Gastrocnemius medialis (tissue), 4 donors: ENCODE measurements around the gene UTF1. TPM values are rescaled to one million over a fixed set of nuclear protein-coding genes. Genes with fewer than 3 reads are reported as not detected.

Source experiments
- ATAC-seq, 2 donors: fragments of 150-250 bp; one replicate each; pipeline ENCODE4 v1.9.1; 2016
- DNase-seq, 2 donors: peaks; one replicate each; pipeline ENCODE4 v3.0.0-alpha.2; 2019
- H3K27ac ChIP-seq, 4 donors: fragments of 200-600 bp; sonication (generic); 1 replicate in 1 of 4; 2 replicates in 3 of 4; pipeline ENCODE4 v1.5.1; 2016 to 2018; ENCODE audit warnings: mild to moderate bottlenecking in 2 of 4, moderate library complexity in 1 of 4
- H3K27me3 ChIP-seq, 3 donors: fragments of 200-600 bp; sonication (generic) in 2 of 3; 1 replicate in 1 of 3; 2 replicates in 2 of 3; pipeline versions ENCODE4 v1.5.1 to v1.6.0; 2016 to 2019; ENCODE audit warnings: mild to moderate bottlenecking in 1 of 3, moderate library complexity in 1 of 3
- H3K36me3 ChIP-seq, 2 donors: fragments of 200-600 bp; sonication (generic) in 1 of 2; one replicate each; pipeline ENCODE4 v1.5.1; 2017 to 2018
- H3K4me1 ChIP-seq, 2 donors: fragments of 200-600 bp; sonication (generic) in 1 of 2; one replicate each; pipeline ENCODE4 v1.5.1; 2016 to 2017; ENCODE audit warnings: mild to moderate bottlenecking in 2 of 2
- H3K4me3 ChIP-seq, 4 donors: fragments of 200-600 bp; sonication (generic) in 3 of 4; 1 replicate in 1 of 4; 2 replicates in 3 of 4; pipeline ENCODE4 v1.5.1; 2016 to 2019; ENCODE audit warnings: mild to moderate bottlenecking in 2 of 4
- H3K9me3 ChIP-seq, 3 donors: fragments of 200-600 bp; sonication (generic) in 2 of 3; 1 replicate in 1 of 3; 2 replicates in 2 of 3; pipeline ENCODE4 v1.5.1; 2016 to 2019
- POLR2A ChIP-seq, 2 donors: fragments of 450-650 bp; IDR thresholded peaks; one replicate each; pipeline ENCODE4 v1.6.1; 2017; ENCODE audit warnings: antibody characterized with exemption in 2 of 2, mild to moderate bottlenecking in 2 of 2, moderate library complexity in 2 of 2
- in situ Hi-C, 4 donors: fragments of 200-750 bp; cut with MboI; loops; one replicate each; pipeline versions ENCODE4 v1.15.0 to v1.8.0; 2017; ENCODE audit warnings: low sequenced_read_pairs in 4 of 4
- intact Hi-C: fragments of 100-400 bp; cut with DNase I; formaldehyde crosslinking; loops from one replicate; pipeline ENCODE4 v1.15.1; 2023; ENCODE audit warnings: low total_unique reads
- total RNA-seq, 4 donors: library from RNA; depleted of rRNA; stranded (reverse); fragments of >200 nt; gene quantifications; one replicate each; pipeline versions ENCODE4 v1.1.0 to v1.2.3, GENCODE V29; 2016
- TF ChIP-seq, protein P1 (sequence below), 5 experiments: fragments of 450-650 bp in 3 of 5; fragments of 200-600 bp in 2 of 5; sonication (generic) in 2 of 5; IDR thresholded peaks in 4 of 5; conservative IDR thresholded peaks in 1 of 5; 1 replicate in 4 of 5; 2 replicates in 1 of 5; pipeline ENCODE4 v1.5.1; 2016 to 2019; ENCODE audit warnings: antibody characterized with exemption in 5 of 5, mild to moderate bottlenecking in 3 of 5, moderate library complexity in 3 of 5

Gene UTF1
- total RNA-seq, 4 donors from 2014 or later = not detected

DNA sequence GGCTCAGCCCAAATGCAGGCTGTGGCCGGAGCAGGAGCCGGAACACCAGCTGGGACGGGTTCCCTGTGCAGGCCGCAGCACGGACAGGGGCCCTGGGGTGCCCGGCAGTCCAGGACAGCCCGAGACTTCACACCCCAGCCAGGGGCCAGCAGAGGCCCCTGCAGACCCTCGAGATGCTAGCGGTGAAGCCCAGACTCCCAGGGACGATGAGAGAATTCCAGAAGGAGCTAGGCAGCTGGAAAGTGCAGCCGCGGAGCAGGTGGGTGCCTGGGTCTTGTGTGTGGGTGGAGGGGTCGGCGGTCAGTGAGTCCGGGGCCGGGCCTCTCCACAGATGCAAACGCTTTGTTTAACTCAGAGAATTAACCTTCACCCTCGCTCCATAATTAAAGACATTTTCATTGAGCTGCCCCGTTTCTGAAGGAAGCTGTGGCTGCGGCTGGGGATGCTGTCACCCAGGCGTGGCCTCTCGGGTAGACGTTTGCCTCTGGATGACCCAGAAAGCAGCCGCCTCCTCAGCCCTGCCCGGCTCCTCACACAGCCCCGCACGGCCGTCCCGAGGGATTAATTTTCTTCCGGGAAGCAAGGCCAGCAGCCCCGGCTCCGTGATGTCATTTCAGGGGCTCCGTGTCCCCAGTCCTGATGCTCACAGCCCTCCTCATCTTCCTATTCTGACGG lies 43.5 kb upstream of the UTF1 start:
- no peak for ATAC-seq
- no peaks in the 10 kb centered on the region for H3K36me3 ChIP-seq
- DNase-seq = no peak
- no peak overlapping the region for H3K4me3 ChIP-seq
- TF ChIP-seq, protein P1, sequence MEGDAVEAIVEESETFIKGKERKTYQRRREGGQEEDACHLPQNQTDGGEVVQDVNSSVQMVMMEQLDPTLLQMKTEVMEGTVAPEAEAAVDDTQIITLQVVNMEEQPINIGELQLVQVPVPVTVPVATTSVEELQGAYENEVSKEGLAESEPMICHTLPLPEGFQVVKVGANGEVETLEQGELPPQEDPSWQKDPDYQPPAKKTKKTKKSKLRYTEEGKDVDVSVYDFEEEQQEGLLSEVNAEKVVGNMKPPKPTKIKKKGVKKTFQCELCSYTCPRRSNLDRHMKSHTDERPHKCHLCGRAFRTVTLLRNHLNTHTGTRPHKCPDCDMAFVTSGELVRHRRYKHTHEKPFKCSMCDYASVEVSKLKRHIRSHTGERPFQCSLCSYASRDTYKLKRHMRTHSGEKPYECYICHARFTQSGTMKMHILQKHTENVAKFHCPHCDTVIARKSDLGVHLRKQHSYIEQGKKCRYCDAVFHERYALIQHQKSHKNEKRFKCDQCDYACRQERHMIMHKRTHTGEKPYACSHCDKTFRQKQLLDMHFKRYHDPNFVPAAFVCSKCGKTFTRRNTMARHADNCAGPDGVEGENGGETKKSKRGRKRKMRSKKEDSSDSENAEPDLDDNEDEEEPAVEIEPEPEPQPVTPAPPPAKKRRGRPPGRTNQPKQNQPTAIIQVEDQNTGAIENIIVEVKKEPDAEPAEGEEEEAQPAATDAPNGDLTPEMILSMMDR (IDR thresholded peaks at IDR 0.05 in 4 of 5, conservative IDR thresholded peaks at IDR 0.05 in 1 of 5) = no peak
- no peak for TF ChIP-seq POLR2A (IDR thresholded peaks at IDR 0.05)
- intact Hi-C loops (no loop called here), in situ Hi-C loops (no loop called here)
- no peaks in the 10 kb centered on the region for H3K9me3 ChIP-seq
- no peaks in the 10 kb centered on the region for H3K4me1 ChIP-seq
- H3K27me3 ChIP-seq = peaks cover 14 to 22% (median 16%) of the 10 kb centered on the region in 3 donors
- H3K27ac ChIP-seq = no peak overlapping the region

DNA sequence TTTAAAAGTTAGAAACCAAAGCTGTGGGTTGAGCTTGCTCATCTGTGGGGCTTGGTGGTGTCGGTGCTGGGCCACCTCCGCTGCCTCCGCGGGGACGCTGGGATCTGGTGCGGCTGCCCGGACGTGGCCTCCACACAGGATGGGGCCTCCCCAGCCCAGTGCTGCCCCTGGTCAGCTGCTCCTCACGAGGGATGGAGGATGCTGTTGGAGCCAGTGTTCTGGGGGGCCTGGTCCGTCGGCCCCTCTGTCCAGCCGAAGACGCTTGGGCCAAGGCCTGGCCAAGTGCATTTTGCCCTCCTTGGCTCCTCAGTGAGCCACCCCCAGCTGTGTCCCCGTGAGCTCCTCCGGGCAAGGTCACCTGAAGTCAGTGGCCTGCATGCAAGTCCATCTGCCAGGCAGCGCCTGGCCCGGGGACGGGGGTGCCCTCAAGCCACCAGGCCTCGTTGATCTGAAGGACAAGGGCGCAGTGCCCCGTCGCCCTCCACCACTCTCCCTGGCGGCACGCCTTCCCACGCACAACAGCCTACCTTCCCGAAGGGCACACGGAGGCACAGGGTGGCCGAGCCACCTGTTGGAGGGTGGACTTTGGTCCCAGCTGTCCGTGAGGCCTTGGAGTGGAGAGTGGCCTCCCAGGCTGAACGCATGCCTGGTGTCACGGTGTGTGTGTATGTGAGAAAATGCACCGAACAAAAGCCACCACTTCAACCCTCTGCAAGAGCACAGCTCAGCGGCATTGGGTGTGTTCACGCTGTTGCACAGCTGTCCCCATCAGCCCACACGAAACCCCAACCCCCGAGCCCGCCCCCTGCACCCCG lies 42.7 kb upstream of the UTF1 start:
- TF ChIP-seq POLR2A (IDR thresholded peaks at IDR 0.05) = no peak
- TF ChIP-seq, protein P1 (IDR thresholded peaks at IDR 0.05 in 4 of 5, conservative IDR thresholded peaks at IDR 0.05 in 1 of 5) = no peak
- Histone ChIP-seq H3K9me3 (no peaks in the 10 kb centered on the region), H3K4me3 (no peak overlapping the region), H3K36me3 (no peaks in the 10 kb centered on the region), H3K27me3 (peaks cover 14 to 22% (median 16%) of the 10 kb centered on the region in 3 donors), H3K4me1 (no peaks in the 10 kb centered on the region), H3K27ac (no peak overlapping the region)
- ATAC-seq (no peak), DNase-seq (no peak)
- in situ Hi-C loops (no loop called here), intact Hi-C loops (no loop called here)

DNA sequence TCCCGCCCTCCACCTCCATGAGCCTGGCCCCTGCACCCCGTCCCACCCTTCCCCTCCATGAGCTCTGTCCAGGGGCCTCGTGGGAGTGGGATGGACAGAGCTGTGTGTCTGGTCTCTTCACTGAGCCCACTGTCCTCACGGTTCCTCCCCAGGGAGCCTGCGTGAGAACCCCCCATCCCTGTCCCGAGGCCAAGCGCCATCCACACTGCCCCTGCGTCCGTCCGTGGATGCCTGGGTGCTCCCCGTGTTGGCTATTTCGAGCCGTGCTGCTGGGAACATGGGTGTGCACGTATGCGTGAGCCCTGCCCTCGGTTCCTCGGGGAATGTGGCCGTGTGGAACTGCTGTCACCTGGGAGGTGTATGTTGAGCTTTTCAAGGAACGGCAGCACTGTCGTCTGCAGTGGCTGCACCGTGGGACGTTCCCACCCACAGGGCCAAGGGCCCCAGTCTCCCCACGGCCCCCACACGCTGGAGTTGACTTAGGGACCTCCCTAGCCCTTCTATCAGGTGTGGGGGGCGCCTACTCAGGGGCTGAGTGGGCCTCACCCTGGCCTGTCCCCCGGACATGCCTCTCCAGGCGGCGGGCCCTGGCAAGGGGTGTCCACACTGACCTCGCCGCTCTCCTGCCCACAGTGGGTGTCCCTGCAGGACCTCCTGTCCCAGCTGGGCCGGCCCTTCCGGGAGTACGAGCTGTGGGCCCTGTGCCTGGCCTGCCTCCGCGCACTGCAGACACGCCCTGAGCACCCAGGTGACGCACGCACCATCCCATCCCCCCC lies 41.9 kb upstream of the UTF1 start:
- H3K27me3 ChIP-seq = peaks cover 14 to 22% (median 16%) of the 10 kb centered on the region in 3 donors
- ATAC-seq = no peak
- DNase-seq = no peak
- no peak for TF ChIP-seq POLR2A (IDR thresholded peaks at IDR 0.05)
- TF ChIP-seq, protein P1 (IDR thresholded peaks at IDR 0.05 in 4 of 5, conservative IDR thresholded peaks at IDR 0.05 in 1 of 5) = no peak
- H3K9me3 ChIP-seq = no peaks in the 10 kb centered on the region
- in situ Hi-C loops (no loop called here), intact Hi-C loops (no loop called here)
- no peaks in the 10 kb centered on the region for H3K36me3 ChIP-seq
- no peak overlapping the region for H3K27ac ChIP-seq
- H3K4me1 ChIP-seq = no peaks in the 10 kb centered on the region
- no peak overlapping the region for H3K4me3 ChIP-seq

DNA sequence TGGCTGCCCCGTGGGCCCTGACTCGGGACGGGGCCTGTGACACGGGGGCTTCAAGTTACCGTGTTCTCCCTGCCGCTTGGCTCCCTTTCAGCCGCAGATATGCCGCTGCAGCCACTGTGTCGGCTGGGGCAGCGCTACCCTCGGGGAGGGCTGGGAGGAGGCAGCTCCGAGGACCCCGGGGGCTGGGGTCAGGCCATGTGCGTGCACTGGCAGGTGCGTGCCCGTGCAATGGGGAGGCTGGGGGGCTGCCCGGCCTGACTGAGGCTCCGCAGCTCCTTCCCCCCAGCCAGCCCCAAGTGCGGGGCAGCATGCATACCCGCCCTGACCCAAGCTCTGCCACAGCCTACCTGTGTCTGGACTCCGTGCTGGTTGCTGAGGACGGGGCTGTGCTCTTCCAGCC lies 40.8 kb upstream of the UTF1 start:
- no peaks in the 10 kb centered on the region for H3K4me1 ChIP-seq
- no peak for TF ChIP-seq POLR2A (IDR thresholded peaks at IDR 0.05)
- in situ Hi-C loops = no loop called here
- ATAC-seq (no peak), DNase-seq (no peak)
- no peak overlapping the region for H3K27ac ChIP-seq
- intact Hi-C loops = no loop called here
- no peak overlapping the region for H3K4me3 ChIP-seq
- no peaks in the 10 kb centered on the region for H3K9me3 ChIP-seq
- no peaks in the 10 kb centered on the region for H3K36me3 ChIP-seq
- peaks cover 14 to 22% (median 18%) of the 10 kb centered on the region in 3 donors for H3K27me3 ChIP-seq

DNA sequence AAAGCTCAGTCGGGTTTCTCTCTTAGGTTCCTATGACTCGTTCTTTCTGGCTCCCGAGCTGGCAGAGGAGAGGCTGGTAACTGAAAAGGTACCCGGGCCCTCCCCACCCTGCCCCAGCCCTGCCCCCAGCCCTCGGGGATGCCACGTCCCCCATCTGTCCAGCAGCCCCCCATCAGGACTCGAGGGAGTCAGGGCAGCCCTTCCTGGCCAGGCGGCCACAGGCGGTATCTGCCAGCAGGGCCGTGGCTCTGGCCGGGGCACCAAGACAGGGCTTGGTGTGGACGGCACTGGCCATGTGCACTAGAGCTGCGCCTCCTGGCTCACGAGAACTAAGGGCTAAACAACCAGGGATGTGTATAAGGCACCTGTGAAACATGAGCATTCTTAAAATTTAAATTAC lies 40.3 kb upstream of the UTF1 start:
- Histone ChIP-seq H3K9me3 (no peaks in the 10 kb centered on the region), H3K4me3 (no peak overlapping the region), H3K27ac (no peak overlapping the region), H3K4me1 (no peaks in the 10 kb centered on the region), H3K36me3 (no peaks in the 10 kb centered on the region), H3K27me3 (peaks cover 14 to 22% (median 18%) of the 10 kb centered on the region in 3 donors)
- DNase-seq = no peak
- no peak for ATAC-seq
- in situ Hi-C loops (no loop called here), intact Hi-C loops (no loop called here)
- TF ChIP-seq POLR2A (IDR thresholded peaks at IDR 0.05) = no peak
- TF ChIP-seq, protein P1 (IDR thresholded peaks at IDR 0.05 in 4 of 5, conservative IDR thresholded peaks at IDR 0.05 in 1 of 5) = no peak
